Measurements from ENCODE around the gene DICER1. TPM values are rescaled to one million over a fixed set of nuclear protein-coding genes. Genes with fewer than 3 reads are reported as not detected.

Gene DICER1
- total RNA-seq, 1 donor from 2014 or later, result 92.0 TPM

GRCh38 chr14:95048771-95049312, 108.5 kb downstream of the DICER1 start:
- ATAC-seq (no peak), DNase-seq (ENCODE audit: low spot score) (peak; percentile 38)
- intact Hi-C loops (cut with DNase I), result no loop called here

GRCh38 chr14:95047754-95048153, 109.6 kb downstream of the DICER1 start:
- ATAC-seq (no peak), DNase-seq (ENCODE audit: low spot score) (peak; percentile 28)
- intact Hi-C loops (cut with DNase I), result no loop called here

- intact Hi-C loops (cut with DNase I), result no loop called here
- ATAC-seq (peak; percentile 41), DNase-seq (ENCODE audit: low spot score) (peak; percentile 55)
Observed at GRCh38 chr14:95046711-95047681, 110.3 kb downstream of the DICER1 start.

GRCh38 chr14:95045836-95046430, 111.4 kb downstream of the DICER1 start:
- intact Hi-C loops (cut with DNase I), result no loop called here
- ATAC-seq (no peak), DNase-seq (ENCODE audit: low spot score) (peak; percentile 50)

DNA sequence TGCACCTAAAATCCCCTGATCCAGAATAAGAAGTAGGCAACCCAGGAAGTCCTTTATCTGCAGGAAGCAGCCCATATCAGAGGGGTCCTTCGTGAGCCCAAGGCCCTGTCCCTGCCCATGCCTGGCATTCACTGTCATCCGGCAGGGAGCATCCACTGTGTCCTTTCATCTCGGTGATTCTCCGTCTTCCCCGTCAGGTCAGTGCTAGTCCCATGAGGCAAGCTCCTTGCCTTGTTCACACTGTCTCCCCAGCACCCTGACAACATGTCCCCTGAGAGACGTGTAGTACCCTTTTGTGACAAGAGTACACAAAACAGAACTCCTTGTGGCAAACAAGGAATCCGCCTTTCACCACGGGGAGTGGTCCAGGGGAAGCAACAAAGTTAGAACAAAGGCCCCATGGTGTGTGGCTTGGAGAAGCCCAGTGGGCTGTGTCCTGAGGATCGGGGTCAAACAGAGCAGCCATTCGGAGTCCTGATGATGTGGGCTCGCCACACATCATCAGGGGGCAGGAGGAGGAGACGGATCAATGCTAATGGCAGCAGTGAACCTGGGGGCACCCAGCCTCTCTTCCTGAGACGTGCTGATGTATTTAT, 112.1 kb downstream of the DICER1 start:
- no peak for ATAC-seq
- intact Hi-C loops (cut with DNase I), result no loop called here
- DNase-seq (ENCODE audit: low spot score), result peak; percentile 44

GRCh38 chr14:95044463-95045105, 112.7 kb downstream of the DICER1 start:
- intact Hi-C loops (cut with DNase I), result no loop called here
- no peak for ATAC-seq
- peak; percentile 42 for DNase-seq (ENCODE audit: low spot score)

GRCh38 chr14:95043732-95044462, 113.4 kb downstream of the DICER1 start:
- intact Hi-C loops (cut with DNase I), result no loop called here
- peak; percentile 77 for ATAC-seq
- peak; percentile 53 for DNase-seq (ENCODE audit: low spot score)

DNA sequence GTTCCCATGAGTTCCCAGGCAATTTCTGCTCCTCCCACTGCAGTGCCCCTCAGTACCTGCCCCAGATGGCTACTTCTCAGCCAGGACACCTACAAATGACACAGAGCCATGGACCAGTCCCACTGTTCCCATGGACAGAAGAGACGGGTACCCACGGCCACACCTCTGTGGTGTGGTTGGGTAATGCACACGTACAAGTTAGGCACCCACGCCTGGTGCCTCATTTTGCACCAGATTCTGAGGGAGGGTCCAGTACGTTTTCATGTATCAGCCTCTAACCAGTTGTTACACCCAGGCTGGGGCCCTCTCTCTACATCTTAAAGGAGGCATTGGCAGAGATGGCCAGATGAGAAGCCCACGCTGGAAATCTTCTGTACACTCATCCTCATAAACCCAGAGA, 114.0 kb downstream of the DICER1 start:
- ATAC-seq, result no peak
- peak; percentile 17 for DNase-seq (ENCODE audit: low spot score)
- intact Hi-C loops (cut with DNase I), result no loop called here

DNA sequence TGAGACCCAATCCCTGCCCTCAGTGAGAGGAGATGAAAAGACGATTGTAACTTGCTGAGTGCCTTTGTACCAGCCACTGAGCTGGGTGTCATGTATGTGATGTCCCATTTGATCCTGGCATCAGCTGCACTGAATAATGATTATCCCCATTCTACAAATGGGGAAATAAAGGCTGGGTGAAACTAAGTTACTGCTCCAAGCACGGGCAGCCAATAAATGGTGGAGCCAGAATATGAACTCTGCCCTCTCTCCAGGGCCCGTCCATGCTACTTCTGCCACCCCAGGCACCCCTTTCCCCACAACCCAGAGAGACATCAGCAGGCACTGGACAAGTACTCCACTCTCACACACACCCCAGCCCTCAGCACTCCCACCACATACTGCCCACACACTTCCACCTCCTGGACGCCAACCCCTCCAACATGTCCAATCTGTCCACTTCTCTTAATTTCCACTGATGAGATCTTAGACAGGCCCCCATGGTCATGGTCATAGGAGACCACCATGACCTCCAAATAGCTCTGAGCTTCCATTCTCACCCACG, 115.8 kb downstream of the DICER1 start:
- no peak for DNase-seq (ENCODE audit: low spot score)
- no peak for ATAC-seq
- intact Hi-C loops (cut with DNase I), result no loop called here

DNA sequence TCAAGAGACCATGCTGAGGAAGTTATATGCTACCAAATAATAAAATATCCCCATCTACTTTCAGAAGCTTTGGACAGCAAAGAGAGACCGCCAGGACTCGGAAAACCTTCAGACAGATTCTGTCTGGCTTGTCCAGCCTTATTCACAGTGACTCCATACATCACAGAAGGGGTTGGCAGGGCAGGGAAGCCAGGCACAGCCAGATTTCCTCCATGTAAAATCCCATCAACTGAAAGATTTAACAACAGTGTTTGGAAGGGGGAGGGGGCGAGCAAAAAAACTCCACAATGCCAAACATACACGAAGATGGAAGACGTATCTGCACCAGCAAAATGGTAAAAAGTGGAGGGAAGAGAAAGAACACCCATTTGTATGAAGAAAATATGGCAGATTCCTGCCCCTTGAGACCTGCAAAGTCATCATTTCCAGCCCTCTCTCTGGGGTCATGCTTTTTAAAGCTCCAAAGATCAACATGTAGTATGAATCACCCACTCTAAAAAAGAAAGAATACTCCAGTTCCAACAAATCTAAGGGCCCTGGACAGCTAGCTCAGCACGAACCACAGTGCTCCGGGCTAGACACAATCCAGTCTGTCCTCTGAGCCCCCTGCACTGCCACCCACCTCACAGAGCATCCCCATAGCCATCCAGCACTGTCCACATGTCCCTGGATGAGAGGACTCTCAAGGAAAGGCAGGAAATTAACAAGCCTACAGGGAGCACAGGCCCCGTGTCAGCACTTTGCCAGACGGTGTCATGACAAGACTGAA, 116.4 kb downstream of the DICER1 start:
- intact Hi-C loops (cut with DNase I), result no loop called here
- peak; percentile 8 for ATAC-seq

DNA sequence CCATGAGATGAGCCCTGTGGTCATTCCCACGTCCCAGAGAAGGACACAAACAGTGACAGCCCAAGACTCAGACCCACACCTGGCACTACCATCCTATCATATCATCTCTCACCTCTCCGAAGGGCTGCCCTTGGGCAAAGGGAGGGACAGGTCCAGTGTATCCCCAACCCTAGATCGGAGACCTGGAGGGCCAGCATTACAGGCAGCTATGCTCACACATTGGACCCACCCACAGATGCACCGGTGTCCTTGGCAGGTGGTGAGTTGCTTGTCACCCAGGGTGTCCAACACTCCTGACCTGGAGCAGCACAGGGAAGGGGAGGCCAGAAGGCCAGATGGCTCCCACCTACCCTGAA, 117.4 kb downstream of the DICER1 start:
- intact Hi-C loops (cut with DNase I), result no loop called here
- DNase-seq (ENCODE audit: low spot score) (peak; percentile 42), ATAC-seq (no peak)

More for the DNA sequence above, 116.4 kb downstream of the DICER1 start:
- DNase-seq (ENCODE audit: low spot score), result peak; percentile 43

DNA sequence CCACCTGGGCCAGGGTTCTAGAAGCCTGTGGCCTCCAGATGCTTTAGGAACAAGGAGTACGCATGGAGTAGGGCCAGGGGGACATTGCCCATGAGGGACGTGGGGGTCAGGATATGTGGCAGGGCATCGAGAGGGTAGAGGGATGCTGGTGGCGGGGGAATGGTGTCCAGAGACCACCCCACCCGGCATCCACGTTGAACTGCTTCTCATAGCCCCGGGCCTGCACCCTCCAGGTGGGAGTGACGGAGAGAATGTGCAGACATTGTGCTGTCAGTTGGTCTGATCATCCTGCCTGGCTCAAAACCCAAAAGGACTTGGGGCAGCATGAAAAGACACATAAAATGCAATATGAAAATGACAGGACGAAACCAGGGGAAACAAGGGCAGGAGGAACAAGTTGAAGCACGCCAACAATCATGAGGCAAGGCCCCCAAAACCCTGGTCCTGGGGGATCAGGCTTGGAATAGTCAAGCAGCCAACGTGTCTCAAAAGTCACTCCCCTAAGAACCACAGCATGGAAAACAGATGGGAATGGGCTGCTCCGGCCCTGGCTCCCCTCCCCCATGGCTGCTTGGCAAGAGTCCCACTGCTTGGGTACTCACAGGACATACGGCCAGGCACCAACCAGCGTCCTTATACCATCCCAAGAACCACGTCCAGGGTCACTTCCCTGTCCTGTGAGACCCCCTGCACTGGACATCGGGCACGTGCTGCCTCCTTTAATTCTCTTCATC, 117.9 kb downstream of the DICER1 start:
- DNase-seq (ENCODE audit: low spot score), result peak; percentile 55
- no peak for ATAC-seq

DNA sequence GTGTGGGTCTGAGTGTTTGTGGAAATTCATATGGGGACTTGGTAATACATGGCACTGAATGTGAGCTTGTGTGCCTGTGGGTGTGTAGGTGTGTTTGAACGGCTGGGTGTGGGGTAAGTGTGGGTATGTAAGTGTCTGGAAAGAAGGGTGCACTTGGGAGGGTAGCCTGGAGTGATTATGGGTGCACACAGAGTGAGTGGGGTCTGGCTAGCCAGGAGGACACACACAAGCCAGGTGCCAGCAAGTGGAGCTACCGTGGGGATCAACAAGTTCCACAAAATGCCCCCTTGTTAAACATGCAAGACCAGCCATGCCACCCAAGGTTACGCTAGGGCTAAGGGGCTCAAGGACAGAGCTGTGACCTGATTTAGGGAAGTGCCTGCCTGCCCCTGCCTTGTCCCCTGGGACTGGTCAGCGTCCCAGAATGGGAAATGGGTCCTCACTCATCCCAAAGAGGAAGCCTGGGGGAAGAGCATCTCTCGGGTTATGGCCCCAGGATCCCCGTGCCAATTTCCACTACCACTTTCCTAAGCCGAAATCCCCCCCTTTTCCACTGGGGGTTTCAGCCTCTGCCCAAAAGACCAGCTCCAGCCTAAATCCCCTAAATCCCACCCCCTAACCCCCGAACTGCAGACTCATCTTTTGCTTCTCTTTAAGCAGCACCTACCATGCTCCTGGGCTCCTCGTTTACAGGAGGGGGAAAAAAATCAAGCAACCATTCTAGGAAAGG, 118.6 kb downstream of the DICER1 start:
- DNase-seq (ENCODE audit: low spot score) (peak; percentile 34), ATAC-seq (no peak)
- intact Hi-C loops (cut with DNase I), result no loop called here

More for the DNA sequence above, 117.9 kb downstream of the DICER1 start:
- intact Hi-C loops (cut with DNase I), result no loop called here

DNA sequence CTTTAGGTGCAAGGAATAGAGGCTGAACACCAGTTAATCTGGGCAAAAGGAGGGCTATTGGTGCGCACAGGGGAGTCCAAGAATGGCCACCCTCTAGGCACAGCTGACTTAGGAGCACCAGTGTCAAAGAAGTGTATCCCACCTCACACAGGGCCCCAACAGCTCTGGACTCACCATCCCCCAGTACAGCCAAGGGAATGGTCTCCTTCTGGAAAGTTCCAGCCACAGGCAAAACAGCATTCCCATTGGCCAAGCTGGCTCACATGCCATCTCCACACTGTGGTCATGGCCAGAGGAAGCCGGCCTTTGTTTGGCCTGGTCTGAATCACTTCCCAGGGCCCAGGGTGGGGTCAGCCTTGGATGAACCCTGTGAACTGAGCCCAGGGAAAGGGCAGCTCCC, 120.1 kb downstream of the DICER1 start:
- DNase-seq (ENCODE audit: low spot score), result no peak
- no peak for ATAC-seq
- intact Hi-C loops (cut with DNase I), result no loop called here
